GM12864 (cell line): Measurements from ENCODE around the gene SUGP2.

Source experiments
- DNase-seq: peaks from one replicate; pipeline ENCODE4 v3.0.0-alpha.2; 2011; ENCODE audit warnings: low read depth
- H3K4me3 ChIP-seq: 2 replicates; pipeline ENCODE4 v1.5.1; 2011; ENCODE audit warnings: mild to moderate bottlenecking, low read depth, low read length, control low read depth
- TF ChIP-seq, protein P1 (sequence below): IDR thresholded peaks from 2 replicates; pipeline ENCODE4 v1.5.1; 2011; ENCODE audit warnings: low read depth, mild to moderate bottlenecking, moderate library complexity, low read length, control low read depth, inconsistent platforms; ENCODE audit errors: missing control alignments

SUGP2 gene

DNA sequence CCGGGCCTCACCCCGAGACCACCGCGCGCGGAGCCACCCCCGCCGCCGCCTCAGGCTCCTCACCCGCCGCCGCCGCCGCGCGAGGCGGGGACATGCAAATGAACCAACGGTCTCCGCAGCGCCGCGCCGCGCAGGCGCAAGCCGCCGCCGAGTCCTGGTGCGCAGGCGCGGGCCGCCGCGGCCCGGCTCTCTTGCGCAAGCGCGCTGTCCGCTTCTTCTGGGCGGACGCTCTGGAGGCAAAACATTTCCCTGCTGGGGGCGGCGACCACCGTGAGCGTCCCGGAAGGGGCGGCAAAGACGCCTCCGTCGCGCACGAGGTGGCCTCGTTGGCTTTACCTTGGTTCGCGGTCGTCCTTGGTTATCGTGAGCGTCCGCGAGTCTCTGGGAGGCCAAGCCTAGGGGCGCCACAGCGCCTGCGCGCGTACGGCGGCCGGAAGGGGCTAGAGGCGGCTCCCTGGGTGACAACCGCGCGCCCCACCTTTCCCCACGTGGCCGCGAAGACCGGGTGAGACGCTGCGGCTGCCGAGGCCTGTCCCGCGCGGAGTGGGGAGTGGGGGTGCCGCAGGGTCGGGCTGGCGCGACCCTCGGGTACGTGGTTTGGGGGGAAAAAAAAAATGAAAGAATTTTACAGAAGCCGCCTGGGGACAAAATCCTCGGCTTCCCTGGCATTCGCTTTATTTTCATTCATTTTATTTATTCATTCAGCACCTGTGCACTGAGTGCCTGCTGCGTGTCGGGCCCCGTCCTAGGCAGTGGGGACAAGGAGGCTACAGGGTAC, at the start of gene SUGP2, which contains the start of gene ARMC6:
Gene SUGP2 (minus strand): TSS at position 92 of the 778 bp plus-strand sequence. CDS start 2,446 bp downstream, outside the sequence.
Gene ARMC6 (plus strand): TSS at position 178 of the 778 bp plus-strand sequence. CDS start 607 bp downstream, outside the sequence.
- TF ChIP-seq, protein P1, sequence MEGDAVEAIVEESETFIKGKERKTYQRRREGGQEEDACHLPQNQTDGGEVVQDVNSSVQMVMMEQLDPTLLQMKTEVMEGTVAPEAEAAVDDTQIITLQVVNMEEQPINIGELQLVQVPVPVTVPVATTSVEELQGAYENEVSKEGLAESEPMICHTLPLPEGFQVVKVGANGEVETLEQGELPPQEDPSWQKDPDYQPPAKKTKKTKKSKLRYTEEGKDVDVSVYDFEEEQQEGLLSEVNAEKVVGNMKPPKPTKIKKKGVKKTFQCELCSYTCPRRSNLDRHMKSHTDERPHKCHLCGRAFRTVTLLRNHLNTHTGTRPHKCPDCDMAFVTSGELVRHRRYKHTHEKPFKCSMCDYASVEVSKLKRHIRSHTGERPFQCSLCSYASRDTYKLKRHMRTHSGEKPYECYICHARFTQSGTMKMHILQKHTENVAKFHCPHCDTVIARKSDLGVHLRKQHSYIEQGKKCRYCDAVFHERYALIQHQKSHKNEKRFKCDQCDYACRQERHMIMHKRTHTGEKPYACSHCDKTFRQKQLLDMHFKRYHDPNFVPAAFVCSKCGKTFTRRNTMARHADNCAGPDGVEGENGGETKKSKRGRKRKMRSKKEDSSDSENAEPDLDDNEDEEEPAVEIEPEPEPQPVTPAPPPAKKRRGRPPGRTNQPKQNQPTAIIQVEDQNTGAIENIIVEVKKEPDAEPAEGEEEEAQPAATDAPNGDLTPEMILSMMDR, result no peak
- DNase-seq, result peak; percentile 74
- peak within 1 kb of the TSS; percentile 91 for H3K4me3 ChIP-seq

- no peak for DNase-seq
- TF ChIP-seq, protein P1, result no peak
- H3K4me3 ChIP-seq, result no peak overlapping the region
These were observed 48.4 kb upstream of the SUGP2 start for GRCh38 chr19:19081642-19082151.

DNA sequence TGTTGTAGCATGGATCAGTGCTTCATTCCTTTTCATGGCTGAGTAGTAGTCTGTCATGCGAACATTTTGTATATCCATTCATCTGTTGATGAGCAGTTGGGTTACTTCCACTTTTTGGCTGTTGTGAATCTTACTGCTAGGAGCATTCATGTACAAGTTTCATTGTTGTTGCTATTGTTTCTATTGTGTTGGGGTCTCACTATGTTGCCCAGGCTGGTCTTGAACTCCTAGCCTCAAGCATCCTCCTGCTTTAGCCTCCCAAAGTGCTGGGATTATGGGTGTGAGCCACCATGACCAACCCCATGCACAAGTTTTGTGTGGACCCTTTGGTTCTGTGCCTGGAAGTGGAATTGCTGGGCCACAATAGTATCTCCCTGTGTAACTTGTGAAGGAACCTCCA, 46.3 kb upstream of the SUGP2 start:
- DNase-seq, result no peak
- TF ChIP-seq, protein P1, result no peak
- H3K4me3 ChIP-seq, result no peak overlapping the region

DNA sequence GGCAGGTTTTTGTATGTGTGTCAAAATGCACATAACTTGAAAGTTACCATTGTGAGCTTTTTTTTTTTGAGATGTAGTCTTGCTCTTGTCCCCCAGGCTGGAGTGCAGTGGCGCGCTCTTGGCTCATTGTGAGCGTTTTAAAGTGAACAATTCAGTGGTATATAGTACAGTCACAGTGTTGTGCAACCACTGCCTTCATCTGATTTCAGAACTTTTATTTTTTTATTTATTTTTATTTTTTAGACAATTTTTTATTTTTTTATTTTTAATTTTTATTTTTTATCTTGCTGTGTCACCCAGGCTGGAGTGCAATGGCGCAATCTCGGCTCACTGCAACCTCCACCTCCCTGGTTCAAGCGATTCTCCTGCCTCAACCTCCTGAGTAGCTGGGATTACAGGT, 45.5 kb upstream of the SUGP2 start:
- DNase-seq, result no peak
- TF ChIP-seq, protein P1, result no peak
- H3K4me3 ChIP-seq, result no peak overlapping the region

DNA sequence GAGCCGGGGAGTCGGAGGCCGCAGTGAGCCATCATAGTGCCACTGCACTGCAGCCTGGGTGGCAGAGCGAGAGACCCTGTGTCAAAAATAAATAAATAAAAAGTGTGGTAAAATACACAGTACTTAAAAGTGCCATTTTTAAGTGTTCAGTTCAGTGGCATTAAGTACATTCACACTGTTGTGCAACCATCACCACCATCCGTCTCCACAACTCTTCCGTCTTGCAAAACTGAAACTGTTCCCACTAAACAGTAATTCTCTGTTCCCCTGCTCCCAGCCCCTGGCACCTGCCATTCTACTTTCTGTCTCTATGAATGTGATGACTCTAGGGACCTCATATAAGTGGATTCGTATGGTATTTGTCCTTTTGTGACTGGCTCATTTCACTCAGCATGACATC, 43.8 kb upstream of the SUGP2 start:
- TF ChIP-seq, protein P1, result no peak
- no peak for DNase-seq
- no peak overlapping the region for H3K4me3 ChIP-seq

DNA sequence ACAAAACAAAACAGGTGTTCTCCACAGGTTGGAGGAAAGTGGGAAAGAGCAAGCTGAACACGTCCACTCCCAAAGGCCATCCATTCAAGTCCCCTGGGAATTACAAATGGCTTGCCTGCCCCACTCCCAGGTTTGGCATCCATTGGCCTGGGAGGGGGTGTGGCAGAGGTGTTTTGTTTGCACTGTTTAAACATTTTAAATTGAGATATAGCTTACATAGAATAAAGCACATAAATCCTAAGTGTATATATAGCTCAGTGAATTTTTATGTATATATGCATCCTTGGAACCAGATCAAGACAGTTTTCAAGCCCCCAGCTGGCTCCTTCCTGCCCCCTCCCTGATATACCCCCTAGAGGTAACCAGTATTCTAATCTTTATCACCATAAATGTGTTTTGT, 43.2 kb upstream of the SUGP2 start:
- no peak overlapping the region for H3K4me3 ChIP-seq
- DNase-seq, result no peak
- TF ChIP-seq, protein P1, result no peak
